SK-N-SH (cell line): ENCODE results near the gene USP47. TPM values are rescaled to one million over a fixed set of nuclear protein-coding genes. Genes with fewer than 3 reads are reported as not detected.

Experiments
- CTCF ChIA-PET: fragments of 300-600, 350-600 bp; formaldehyde crosslinking; extraction: SDS; loops from one replicate; lab custom pipeline; 2021; lab: Yijun Ruan, JAX
- POLR2A ChIA-PET: fragments of 350-600 bp; sonication (Branson Sonifier 250); formaldehyde crosslinking; extraction: SDS; loops from one replicate; lab custom pipeline; 2020; ENCODE audit warnings: antibody characterized with exemption, inconsistent platforms; lab: Yijun Ruan, JAX
- DNase-seq: peaks from one replicate; pipeline ENCODE4 v3.0.0; 2012
- H2AFZ ChIP-seq: fragments of 200-600 bp; sonication (generic); 2 replicates; pipeline ENCODE4 v1.8.1; 2016; ENCODE audit warnings: antibody characterized with exemption, mild to moderate bottlenecking, low read depth
- H3F3A ChIP-seq: fragments of 200-600 bp; sonication (generic); replicated peaks from 2 replicates; pipeline ENCODE3; 2016; ENCODE audit warnings: antibody characterized with exemption, mild to moderate bottlenecking; ENCODE audit not compliant: insufficient read depth
- H3K27ac ChIP-seq, 2 experiments: fragments of 200-500 bp in 1 of 2; fragments of 200-600 bp in 1 of 2; sonication (Bioruptor generic) in 1 of 2; sonication (generic), shearing (Covaris generic) in 1 of 2; 2 replicates each; pipeline versions ENCODE4 v1.5.1 to v1.6.1; 2014 to 2016; ENCODE audit warnings: low read depth in 2 of 2, inconsistent platforms in 1 of 2, low read length in 1 of 2, mild to moderate bottlenecking in 1 of 2, mixed read lengths in 1 of 2
- H3K27me3 ChIP-seq: fragments of 200-600 bp; sonication (generic), shearing (Covaris generic); 2 replicates; pipeline ENCODE4 v1.6.1; 2016; ENCODE audit warnings: mixed run types; ENCODE audit not compliant: insufficient read depth
- H3K36me3 ChIP-seq, 2 experiments: fragments of 200-500 bp in 1 of 2; fragments of 200-600 bp in 1 of 2; sonication (Bioruptor generic) in 1 of 2; sonication (generic) in 1 of 2; replicated peaks in 1 of 2; 2 replicates each; pipeline versions ENCODE3 to v1.5.1; 2014 to 2016; ENCODE audit warnings: low read length in 1 of 2, mild to moderate bottlenecking in 1 of 2; ENCODE audit not compliant: insufficient read depth in 2 of 2, control insufficient read depth in 1 of 2
- H3K4me1 ChIP-seq, 2 experiments: fragments of 200-500 bp in 1 of 2; fragments of 200-600 bp in 1 of 2; sonication (Bioruptor generic) in 1 of 2; sonication (generic), shearing (Covaris generic) in 1 of 2; 2 replicates each; pipeline versions ENCODE4 v1.5.1 to v1.6.1; 2014 to 2016; ENCODE audit warnings: low read depth in 1 of 2, low read length in 1 of 2, mixed run types in 1 of 2; ENCODE audit not compliant: insufficient read depth in 2 of 2, control insufficient read depth in 1 of 2
- H3K4me2 ChIP-seq: fragments of 200-600 bp; sonication (generic), shearing (Covaris generic); 2 replicates; pipeline ENCODE4 v1.6.1; 2017; ENCODE audit warnings: mixed run types
- H3K4me3 ChIP-seq, 2 experiments: fragments of 200-500 bp in 1 of 2; fragments of 200-600 bp in 1 of 2; sonication (Bioruptor generic) in 1 of 2; sonication (generic), shearing (Covaris generic) in 1 of 2; 2 replicates each; pipeline versions ENCODE4 v1.5.1 to v1.8.1; 2014 to 2016; ENCODE audit warnings: low read depth in 2 of 2, inconsistent platforms in 1 of 2, low read length in 1 of 2, mild to moderate bottlenecking in 1 of 2, mixed read lengths in 1 of 2, moderate library complexity in 1 of 2
- H3K79me2 ChIP-seq: fragments of 200-600 bp; sonication (generic); 2 replicates; pipeline ENCODE4 v1.8.1; 2017; ENCODE audit warnings: mild to moderate bottlenecking; ENCODE audit not compliant: insufficient read depth
- H3K9ac ChIP-seq: fragments of 200-600 bp; sonication (generic); 2 replicates; pipeline ENCODE4 v1.6.1; 2017; ENCODE audit warnings: mixed run types
- H3K9me2 ChIP-seq: fragments of 200-600 bp; sonication (generic); 2 replicates; pipeline ENCODE4 v1.6.1; 2017; ENCODE audit warnings: mixed run types
- H3K9me3 ChIP-seq: fragments of 200-600 bp; sonication (generic); 2 replicates; pipeline ENCODE4 v1.6.1; 2017; ENCODE audit warnings: mixed run types, mild to moderate bottlenecking, moderate library complexity
- H4K20me1 ChIP-seq: fragments of 200-600 bp; sonication (generic); 2 replicates; pipeline ENCODE4 v1.6.1; 2017; ENCODE audit warnings: mild to moderate bottlenecking, mixed run types; ENCODE audit not compliant: insufficient read depth
- CHD2 ChIP-seq: fragments of 150-350 bp; IDR thresholded peaks from 2 replicates; pipeline ENCODE4 v1.6.1; 2018; ENCODE audit warnings: low read length; ENCODE audit not compliant: partially characterized antibody
- ELF1 ChIP-seq: IDR thresholded peaks from 2 replicates; pipeline ENCODE4 v1.4.0; 2012
- FOXM1 ChIP-seq: IDR thresholded peaks from 2 replicates; pipeline ENCODE4 v1.4.0; 2012; ENCODE audit warnings: low read depth, mild to moderate bottlenecking
- GABPA ChIP-seq: IDR thresholded peaks from 2 replicates; pipeline ENCODE4 v1.4.0; 2012; ENCODE audit warnings: low read depth, mild to moderate bottlenecking
- MXI1 ChIP-seq: IDR thresholded peaks from 2 replicates; pipeline ENCODE4 v1.6.1; 2012; ENCODE audit warnings: mild to moderate bottlenecking, low read depth, low read length, improper control_type of control experiment
- POLR2AphosphoS5 ChIP-seq: IDR thresholded peaks from 2 replicates; pipeline ENCODE4 v1.6.1; 2012; ENCODE audit warnings: low read depth, low read length
- RAD21 ChIP-seq: IDR thresholded peaks from 2 replicates; pipeline ENCODE4 v1.6.1; 2012; ENCODE audit warnings: mild to moderate bottlenecking, low read length
- RCOR1 ChIP-seq: fragments of 150-350 bp; IDR thresholded peaks from 2 replicates; pipeline ENCODE4 v1.6.1; 2017; ENCODE audit warnings: antibody characterized with exemption, low read length
- SIN3A ChIP-seq: IDR thresholded peaks from 2 replicates; pipeline ENCODE4 v1.6.1; 2012; ENCODE audit warnings: low read depth, mild to moderate bottlenecking, low read length, moderate library complexity, borderline replicate concordance
- TAF1 ChIP-seq: IDR thresholded peaks from 2 replicates; pipeline ENCODE4 v1.6.1; 2012; ENCODE audit warnings: low read depth, mild to moderate bottlenecking, low read length, moderate library complexity, borderline replicate concordance
- polyA plus RNA-seq, 3 experiments: library from polyadenylated mRNA; depleted of rRNA; stranded (reverse); fragments of >200 nt; gene quantifications; 2 replicates each; pipeline ENCODE4 v1.2.3, GENCODE V29; 2012
- TF ChIP-seq, protein P1 (sequence below): fragments of 200-600 bp; sonication (generic); IDR thresholded peaks from 2 replicates; pipeline ENCODE4 v1.6.1; 2017; ENCODE audit warnings: antibody characterized with exemption, mild to moderate bottlenecking, moderate library complexity
- TF ChIP-seq, protein P2 (sequence below): IDR thresholded peaks from 2 replicates; pipeline ENCODE4 v1.4.0; 2012; ENCODE audit warnings: low read depth, borderline replicate concordance
- TF ChIP-seq, protein P3 (sequence below): IDR thresholded peaks from 2 replicates; pipeline ENCODE4 v1.6.1; 2012; ENCODE audit warnings: mild to moderate bottlenecking, low read depth, low read length, moderate library complexity

Gene USP47
- polyA plus RNA-seq, 1 of the 3 experiments (the other 2 are of a cell fraction), result 10.3 TPM

DNA sequence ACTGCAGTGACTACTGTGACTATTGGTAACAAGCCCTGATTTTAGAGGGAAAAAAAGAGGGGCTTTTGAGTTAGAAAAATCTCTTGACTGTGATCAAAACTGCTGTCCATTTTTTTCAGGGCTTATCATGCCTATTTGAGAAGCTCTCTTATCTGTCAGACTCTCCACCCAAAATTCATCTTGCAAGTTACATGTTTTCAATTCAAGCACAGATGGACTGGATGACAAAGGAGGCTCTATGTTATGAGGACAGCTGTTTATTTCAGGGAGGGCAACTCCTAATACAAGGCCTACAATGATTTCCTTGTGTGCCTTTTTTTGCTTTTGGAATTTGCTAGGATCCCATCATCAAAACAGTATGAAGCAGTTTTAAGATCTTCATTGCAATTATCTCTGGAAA is 35.2 kb upstream of the USP47 start:
- no peaks in the 10 kb centered on the region for H4K20me1 ChIP-seq
- no peak overlapping the region for H3K4me3 ChIP-seq
- H3K9ac ChIP-seq, result no peak overlapping the region
- H3K27ac ChIP-seq, result no peak overlapping the region
- no peak overlapping the region for H3K4me2 ChIP-seq
- H3K79me2 ChIP-seq, result no peaks in the 10 kb centered on the region
- POLR2A ChIA-PET, result no interaction called here
- no peak for TF ChIP-seq ELF1
- no peak for TF ChIP-seq SIN3A
- TF ChIP-seq POLR2AphosphoS5, result no peak
- no peak for TF ChIP-seq RCOR1
- TF ChIP-seq RAD21, result no peak
- no peak for TF ChIP-seq FOXM1
- TF ChIP-seq, protein P1, sequence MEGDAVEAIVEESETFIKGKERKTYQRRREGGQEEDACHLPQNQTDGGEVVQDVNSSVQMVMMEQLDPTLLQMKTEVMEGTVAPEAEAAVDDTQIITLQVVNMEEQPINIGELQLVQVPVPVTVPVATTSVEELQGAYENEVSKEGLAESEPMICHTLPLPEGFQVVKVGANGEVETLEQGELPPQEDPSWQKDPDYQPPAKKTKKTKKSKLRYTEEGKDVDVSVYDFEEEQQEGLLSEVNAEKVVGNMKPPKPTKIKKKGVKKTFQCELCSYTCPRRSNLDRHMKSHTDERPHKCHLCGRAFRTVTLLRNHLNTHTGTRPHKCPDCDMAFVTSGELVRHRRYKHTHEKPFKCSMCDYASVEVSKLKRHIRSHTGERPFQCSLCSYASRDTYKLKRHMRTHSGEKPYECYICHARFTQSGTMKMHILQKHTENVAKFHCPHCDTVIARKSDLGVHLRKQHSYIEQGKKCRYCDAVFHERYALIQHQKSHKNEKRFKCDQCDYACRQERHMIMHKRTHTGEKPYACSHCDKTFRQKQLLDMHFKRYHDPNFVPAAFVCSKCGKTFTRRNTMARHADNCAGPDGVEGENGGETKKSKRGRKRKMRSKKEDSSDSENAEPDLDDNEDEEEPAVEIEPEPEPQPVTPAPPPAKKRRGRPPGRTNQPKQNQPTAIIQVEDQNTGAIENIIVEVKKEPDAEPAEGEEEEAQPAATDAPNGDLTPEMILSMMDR, result no peak
- TF ChIP-seq GABPA, result no peak
- no peak for TF ChIP-seq TAF1
- TF ChIP-seq, protein P2, sequence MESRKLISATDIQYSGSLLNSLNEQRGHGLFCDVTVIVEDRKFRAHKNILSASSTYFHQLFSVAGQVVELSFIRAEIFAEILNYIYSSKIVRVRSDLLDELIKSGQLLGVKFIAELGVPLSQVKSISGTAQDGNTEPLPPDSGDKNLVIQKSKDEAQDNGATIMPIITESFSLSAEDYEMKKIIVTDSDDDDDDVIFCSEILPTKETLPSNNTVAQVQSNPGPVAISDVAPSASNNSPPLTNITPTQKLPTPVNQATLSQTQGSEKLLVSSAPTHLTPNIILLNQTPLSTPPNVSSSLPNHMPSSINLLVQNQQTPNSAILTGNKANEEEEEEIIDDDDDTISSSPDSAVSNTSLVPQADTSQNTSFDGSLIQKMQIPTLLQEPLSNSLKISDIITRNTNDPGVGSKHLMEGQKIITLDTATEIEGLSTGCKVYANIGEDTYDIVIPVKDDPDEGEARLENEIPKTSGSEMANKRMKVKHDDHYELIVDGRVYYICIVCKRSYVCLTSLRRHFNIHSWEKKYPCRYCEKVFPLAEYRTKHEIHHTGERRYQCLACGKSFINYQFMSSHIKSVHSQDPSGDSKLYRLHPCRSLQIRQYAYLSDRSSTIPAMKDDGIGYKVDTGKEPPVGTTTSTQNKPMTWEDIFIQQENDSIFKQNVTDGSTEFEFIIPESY, result no peak
- no peak for TF ChIP-seq MXI1
- TF ChIP-seq, protein P3, sequence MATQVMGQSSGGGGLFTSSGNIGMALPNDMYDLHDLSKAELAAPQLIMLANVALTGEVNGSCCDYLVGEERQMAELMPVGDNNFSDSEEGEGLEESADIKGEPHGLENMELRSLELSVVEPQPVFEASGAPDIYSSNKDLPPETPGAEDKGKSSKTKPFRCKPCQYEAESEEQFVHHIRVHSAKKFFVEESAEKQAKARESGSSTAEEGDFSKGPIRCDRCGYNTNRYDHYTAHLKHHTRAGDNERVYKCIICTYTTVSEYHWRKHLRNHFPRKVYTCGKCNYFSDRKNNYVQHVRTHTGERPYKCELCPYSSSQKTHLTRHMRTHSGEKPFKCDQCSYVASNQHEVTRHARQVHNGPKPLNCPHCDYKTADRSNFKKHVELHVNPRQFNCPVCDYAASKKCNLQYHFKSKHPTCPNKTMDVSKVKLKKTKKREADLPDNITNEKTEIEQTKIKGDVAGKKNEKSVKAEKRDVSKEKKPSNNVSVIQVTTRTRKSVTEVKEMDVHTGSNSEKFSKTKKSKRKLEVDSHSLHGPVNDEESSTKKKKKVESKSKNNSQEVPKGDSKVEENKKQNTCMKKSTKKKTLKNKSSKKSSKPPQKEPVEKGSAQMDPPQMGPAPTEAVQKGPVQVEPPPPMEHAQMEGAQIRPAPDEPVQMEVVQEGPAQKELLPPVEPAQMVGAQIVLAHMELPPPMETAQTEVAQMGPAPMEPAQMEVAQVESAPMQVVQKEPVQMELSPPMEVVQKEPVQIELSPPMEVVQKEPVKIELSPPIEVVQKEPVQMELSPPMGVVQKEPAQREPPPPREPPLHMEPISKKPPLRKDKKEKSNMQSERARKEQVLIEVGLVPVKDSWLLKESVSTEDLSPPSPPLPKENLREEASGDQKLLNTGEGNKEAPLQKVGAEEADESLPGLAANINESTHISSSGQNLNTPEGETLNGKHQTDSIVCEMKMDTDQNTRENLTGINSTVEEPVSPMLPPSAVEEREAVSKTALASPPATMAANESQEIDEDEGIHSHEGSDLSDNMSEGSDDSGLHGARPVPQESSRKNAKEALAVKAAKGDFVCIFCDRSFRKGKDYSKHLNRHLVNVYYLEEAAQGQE, result no peak
- TF ChIP-seq CHD2, result no peak
- H3K36me3 ChIP-seq, result no peaks in the 10 kb centered on the region
- DNase-seq, result no peak
- H3K9me3 ChIP-seq, result no peaks in the 10 kb centered on the region
- H3K27me3 ChIP-seq, result no peaks in the 10 kb centered on the region
- H3F3A ChIP-seq, result no peaks in the 10 kb centered on the region
- 0 out of 4 replicates have a peak, but pooled peaks cover 0 to 3% of the 10 kb centered on the region in 2 experiments for H3K4me1 ChIP-seq
- CTCF ChIA-PET, result interaction anchor here (0.9 to 3.6 kb wide), 5 partner anchors 8 to 237 kb away, joined by 3 to 25 read pairs (median 4); no protein-coding TSS in a partner anchor
- H2AFZ ChIP-seq, result no peak overlapping the region
- no peaks in the 10 kb centered on the region for H3K9me2 ChIP-seq
